HEK293T (cell line): ENCODE data around the gene DCTN3.

Experiments used
- BHLHE40 ChIP-seq: fragments of 450-650 bp; IDR thresholded peaks from 2 replicates; pipeline ENCODE4 v1.6.1; 2016; ENCODE audit warnings: mild to moderate bottlenecking, moderate library complexity, borderline replicate concordance
- FOXM1 ChIP-seq: fragments of 450-650 bp; IDR thresholded peaks from 2 replicates; pipeline ENCODE4 v1.6.1; 2017; ENCODE audit warnings: mild to moderate bottlenecking, borderline replicate concordance
- HDGF ChIP-seq: fragments of 450-650 bp; IDR thresholded peaks from 2 replicates; pipeline ENCODE4 v1.6.1; 2017; ENCODE audit warnings: antibody characterized with exemption, borderline replicate concordance
- PKNOX1 ChIP-seq: fragments of 450-650 bp; IDR thresholded peaks from 2 replicates; pipeline ENCODE4 v1.6.1; 2016
- SP1 ChIP-seq: fragments of 450-650 bp; IDR thresholded peaks from 2 replicates; pipeline ENCODE4 v1.6.1; 2017
- SUZ12 ChIP-seq: fragments of 450-650 bp; IDR thresholded peaks from 2 replicates; pipeline ENCODE4 v1.6.1; 2016; ENCODE audit warnings: mild to moderate bottlenecking
- TARDBP ChIP-seq: fragments of 450-650 bp; IDR thresholded peaks from 2 replicates; pipeline ENCODE4 v1.6.1; 2016
- ZNF384 ChIP-seq: fragments of 450-650 bp; IDR thresholded peaks from 2 replicates; pipeline ENCODE4 v1.6.1; 2016

GRCh38 chr9:34570809-34571480, 49.4 kb downstream of the DCTN3 start:
- TF ChIP-seq TARDBP = no peak
- no peak for TF ChIP-seq BHLHE40
- no peak for TF ChIP-seq SUZ12
- no peak for TF ChIP-seq SP1
- no peak for TF ChIP-seq HDGF
- TF ChIP-seq ZNF384 = no peak
- TF ChIP-seq PKNOX1 = no peak
- TF ChIP-seq FOXM1 = no peak
